Sigmoid colon (tissue), 7 donors: ENCODE measurements around the gene FBXL7. TPM values are rescaled to one million over a fixed set of nuclear protein-coding genes. Genes with fewer than 3 reads are reported as not detected.

Source experiments
- DNase-seq: peaks from one replicate; pipeline ENCODE4 v3.0.0-alpha.2; 2019
- H3K27ac ChIP-seq, 4 donors: fragments of 200-600 bp; sonication (generic); one replicate each; pipeline ENCODE4 v1.5.1; 2016 to 2019; ENCODE audit warnings: mild to moderate bottlenecking in 1 of 4
- H3K27me3 ChIP-seq, 3 donors: fragments of 200-600 bp; sonication (generic); one replicate each; pipeline ENCODE4 v1.5.1; 2019; ENCODE audit warnings: mild to moderate bottlenecking in 1 of 3
- H3K36me3 ChIP-seq, 4 donors: fragments of 200-600 bp; sonication (generic); one replicate each; pipeline ENCODE4 v1.5.1; 2016 to 2019
- H3K4me1 ChIP-seq, 4 donors: fragments of 200-600 bp; sonication (generic); one replicate each; pipeline ENCODE4 v1.5.1; 2017 to 2019
- H3K4me3 ChIP-seq, 4 donors: fragments of 200-600 bp; sonication (generic); one replicate each; pipeline ENCODE4 v1.5.1; 2017 to 2019; ENCODE audit warnings: mild to moderate bottlenecking in 2 of 4, moderate library complexity in 1 of 4
- H3K9me3 ChIP-seq, 4 donors: fragments of 200-600 bp in 3 of 4; sonication (generic) in 3 of 4; one replicate each; pipeline versions ENCODE4 v1.5.1 to v1.6.1; 2013 to 2019
- CTCF ChIP-seq, 4 experiments: fragments of 450-650 bp in 3 of 4; fragments of 200-600 bp in 1 of 4; IDR thresholded peaks; one replicate each; pipeline ENCODE4 v1.5.1; 2016 to 2019; ENCODE audit warnings: antibody characterized with exemption in 4 of 4, mild to moderate bottlenecking in 3 of 4, moderate library complexity in 2 of 4
- EP300 ChIP-seq, 4 donors: sonication (generic); formaldehyde crosslinking; IDR thresholded peaks; one replicate each; pipeline ENCODE4 v1.6.1; 2017; ENCODE audit warnings: antibody characterized with exemption in 4 of 4
- POLR2A ChIP-seq, 2 donors: fragments of 450-650 bp; IDR thresholded peaks; one replicate each; pipeline ENCODE4 v1.6.1; 2016; ENCODE audit warnings: antibody characterized with exemption in 2 of 2, mild to moderate bottlenecking in 2 of 2, moderate library complexity in 2 of 2
- POLR2AphosphoS5 ChIP-seq, 4 donors: sonication (generic); formaldehyde crosslinking; IDR thresholded peaks; one replicate each; pipeline ENCODE4 v1.6.1; 2017; ENCODE audit warnings: antibody characterized with exemption in 4 of 4
- WGBS, 2 donors: extraction: QIAGEN DNeasy Blood & Tissue Kit; methylation state at CpG; one replicate each; pipeline ENCODE4 v1.1.7; 2013; 5-methylcytosine and 5-hydroxymethylcytosine counted together
- intact Hi-C: fragments of 100-400 bp; cut with DNase I; formaldehyde crosslinking; loops from one replicate; pipeline ENCODE4 v1.15.1; 2023
- polyA plus RNA-seq, 3 donors: library from polyadenylated mRNA; stranded (reverse); fragments of 200-250 nt; gene quantifications; one replicate each; pipeline ENCODE4 v1.2.3, GENCODE V29; 2013
- total RNA-seq, 4 donors: library from RNA; depleted of rRNA; stranded (reverse); fragments of >200 nt; gene quantifications; one replicate each; pipeline ENCODE4 v1.1.0, GENCODE V29; 2016
- donor health status: healthy with polysubstance abuse.
- donor health status: Bipolar disorder and iron deficiency.
- donor health status: healthy.

The FBXL7 gene
- total and polyA plus RNA-seq, 7 donors = 0.92 to 44.3 (median 18.2) TPM

DNA sequence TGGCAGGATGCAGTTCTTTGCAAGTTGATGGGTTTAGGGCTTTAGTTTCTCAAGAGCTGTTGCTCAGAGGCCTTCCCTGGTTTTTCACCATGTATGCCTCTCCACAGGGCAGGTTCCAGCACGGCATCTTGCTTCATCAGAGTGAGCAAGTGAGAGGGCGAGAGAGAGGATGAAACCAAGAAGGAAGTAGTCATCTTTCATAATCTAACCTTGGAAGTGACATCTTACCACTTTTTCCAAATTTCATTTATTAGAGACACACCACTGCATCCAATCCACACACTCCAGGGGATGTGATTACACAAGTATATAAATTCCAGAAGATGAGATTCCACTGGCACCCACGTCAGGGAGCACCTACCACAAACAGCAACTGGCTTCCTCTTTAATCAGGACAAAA lies 385.2 kb downstream of the FBXL7 start:
- H3K4me3 ChIP-seq = no peak overlapping the region
- H3K27me3 ChIP-seq = no peaks in the 10 kb centered on the region
- H3K4me1 ChIP-seq = peaks cover 0 to 22% (median 10%) of the 10 kb centered on the region in 4 donors
- H3K9me3 ChIP-seq = no peaks in the 10 kb centered on the region
- no peak overlapping the region for H3K27ac ChIP-seq
- H3K36me3 ChIP-seq = no peaks in the 10 kb centered on the region
- no peak for TF ChIP-seq CTCF (IDR thresholded peaks at IDR 0.05)
- TF ChIP-seq POLR2A (IDR thresholded peaks at IDR 0.05) = no peak
- TF ChIP-seq EP300 (IDR thresholded peaks at IDR 0.05) = no peak
- TF ChIP-seq POLR2AphosphoS5 (IDR thresholded peaks at IDR 0.05) = no peak
- DNase-seq = no peak
- WGBS, 2 donors = 69 to 76% methylated on average over 3 of the region's 3 CpGs
- intact Hi-C loops = no loop called here

- TF ChIP-seq POLR2A (IDR thresholded peaks at IDR 0.05) (no peak), EP300 (IDR thresholded peaks at IDR 0.05) (no peak), POLR2AphosphoS5 (IDR thresholded peaks at IDR 0.05) (no peak), CTCF (IDR thresholded peaks at IDR 0.05) (no peak)
- no peaks in the 10 kb centered on the region for H3K36me3 ChIP-seq
- no peak overlapping the region for H3K27ac ChIP-seq
- no peaks in the 10 kb centered on the region for H3K27me3 ChIP-seq
- no peak overlapping the region for H3K4me3 ChIP-seq
- H3K4me1 ChIP-seq = peaks cover 0 to 22% (median 10%) of the 10 kb centered on the region in 4 donors
- no peak for DNase-seq
- intact Hi-C loops = no loop called here
- H3K9me3 ChIP-seq = no peaks in the 10 kb centered on the region
- 46 to 72% methylated on average over 1 of the region's 1 CpG for WGBS, 2 donors
Observed at GRCh38 chr5:15886156-15886555, 386.2 kb downstream of the FBXL7 start.

DNA sequence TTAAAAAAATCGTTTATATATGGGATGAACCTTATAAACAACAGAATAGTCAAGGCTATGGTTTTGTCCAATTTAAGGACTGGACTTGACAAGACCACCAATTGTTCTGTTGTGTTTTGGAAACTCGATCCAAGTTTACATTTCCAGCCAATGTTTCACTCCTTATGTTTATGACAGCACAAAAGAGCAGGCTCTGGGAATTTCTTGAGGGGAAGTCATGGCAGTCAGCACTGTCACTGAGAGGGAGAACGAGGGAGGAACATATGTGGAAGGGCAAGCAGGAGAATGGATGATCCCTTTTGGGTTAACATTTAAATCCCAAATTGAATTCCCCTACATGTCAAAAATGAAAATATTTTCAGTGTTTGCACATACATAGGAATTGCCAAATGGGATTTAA lies 387.1 kb downstream of the FBXL7 start:
- H3K36me3 ChIP-seq = no peaks in the 10 kb centered on the region
- DNase-seq = no peak
- no peaks in the 10 kb centered on the region for H3K27me3 ChIP-seq
- no peak overlapping the region for H3K4me3 ChIP-seq
- intact Hi-C loops = no loop called here
- WGBS, 2 donors = 33 to 42% methylated on average over 3 of the region's 3 CpGs
- no peaks in the 10 kb centered on the region for H3K9me3 ChIP-seq
- peaks cover 0 to 22% (median 10%) of the 10 kb centered on the region in 4 donors for H3K4me1 ChIP-seq
- TF ChIP-seq CTCF (IDR thresholded peaks at IDR 0.05) = no peak
- H3K27ac ChIP-seq = no peak overlapping the region

GRCh38 chr5:15889001-15889400 lies 389.0 kb downstream of the FBXL7 start:
- Histone ChIP-seq H3K9me3 (no peaks in the 10 kb centered on the region), H3K4me1 (peaks cover 0 to 22% (median 10%) of the 10 kb centered on the region in 4 donors), H3K4me3 (no peak overlapping the region), H3K36me3 (no peaks in the 10 kb centered on the region), H3K27ac (no peak overlapping the region), H3K27me3 (no peaks in the 10 kb centered on the region)
- 78 to 83% methylated on average over 3 of the region's 3 CpGs for WGBS, 2 donors
- intact Hi-C loops = no loop called here
- DNase-seq = no peak
- no peak for TF ChIP-seq POLR2A (IDR thresholded peaks at IDR 0.05)
- no peak for TF ChIP-seq CTCF (IDR thresholded peaks at IDR 0.05)
- TF ChIP-seq POLR2AphosphoS5 (IDR thresholded peaks at IDR 0.05) = no peak
- no peak for TF ChIP-seq EP300 (IDR thresholded peaks at IDR 0.05)

- WGBS, 2 donors = 94 to 96% methylated on average over 11 of the region's 11 CpGs
- intact Hi-C loops = no loop called here
- Histone ChIP-seq H3K36me3 (no peaks in the 10 kb centered on the region), H3K27ac (no peak overlapping the region), H3K9me3 (no peaks in the 10 kb centered on the region), H3K4me1 (no peaks in the 10 kb centered on the region), H3K4me3 (no peak overlapping the region), H3K27me3 (no peaks in the 10 kb centered on the region)
- TF ChIP-seq CTCF (IDR thresholded peaks at IDR 0.05) (no peak), POLR2A (IDR thresholded peaks at IDR 0.05) (no peak), EP300 (IDR thresholded peaks at IDR 0.05) (no peak), POLR2AphosphoS5 (IDR thresholded peaks at IDR 0.05) (no peak)
- DNase-seq = no peak
Observed at GRCh38 chr5:15893866-15894265, 393.9 kb downstream of the FBXL7 start.
